Stimulated activated CD4-positive, alpha-beta T cell treated with anti-CD3 and anti-CD28 coated beads, Interleukin-12 subunit alpha, Interleukin-12 subunit beta, amount 100 ng/mL, for 48 hours (primary cell): ENCODE results near the gene TBC1D25.

Source experiments
- DNase-seq, 3 donors: peaks; one replicate each; pipeline ENCODE4 v3.0.0-alpha.2; 2020; ENCODE audit warnings: low read depth in 2 of 3, low spot score in 1 of 3

The TBC1D25 gene, protein sequence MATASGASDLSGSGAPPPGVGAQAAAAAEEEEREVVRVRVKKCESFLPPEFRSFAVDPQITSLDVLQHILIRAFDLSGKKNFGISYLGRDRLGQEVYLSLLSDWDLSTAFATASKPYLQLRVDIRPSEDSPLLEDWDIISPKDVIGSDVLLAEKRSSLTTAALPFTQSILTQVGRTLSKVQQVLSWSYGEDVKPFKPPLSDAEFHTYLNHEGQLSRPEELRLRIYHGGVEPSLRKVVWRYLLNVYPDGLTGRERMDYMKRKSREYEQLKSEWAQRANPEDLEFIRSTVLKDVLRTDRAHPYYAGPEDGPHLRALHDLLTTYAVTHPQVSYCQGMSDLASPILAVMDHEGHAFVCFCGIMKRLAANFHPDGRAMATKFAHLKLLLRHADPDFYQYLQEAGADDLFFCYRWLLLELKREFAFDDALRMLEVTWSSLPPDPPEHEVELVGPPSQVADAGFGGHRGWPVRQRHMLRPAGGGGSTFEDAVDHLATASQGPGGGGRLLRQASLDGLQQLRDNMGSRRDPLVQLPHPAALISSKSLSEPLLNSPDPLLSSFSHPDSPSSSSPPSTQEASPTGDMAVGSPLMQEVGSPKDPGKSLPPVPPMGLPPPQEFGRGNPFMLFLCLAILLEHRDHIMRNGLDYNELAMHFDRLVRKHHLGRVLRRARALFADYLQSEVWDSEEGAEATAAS

DNA sequence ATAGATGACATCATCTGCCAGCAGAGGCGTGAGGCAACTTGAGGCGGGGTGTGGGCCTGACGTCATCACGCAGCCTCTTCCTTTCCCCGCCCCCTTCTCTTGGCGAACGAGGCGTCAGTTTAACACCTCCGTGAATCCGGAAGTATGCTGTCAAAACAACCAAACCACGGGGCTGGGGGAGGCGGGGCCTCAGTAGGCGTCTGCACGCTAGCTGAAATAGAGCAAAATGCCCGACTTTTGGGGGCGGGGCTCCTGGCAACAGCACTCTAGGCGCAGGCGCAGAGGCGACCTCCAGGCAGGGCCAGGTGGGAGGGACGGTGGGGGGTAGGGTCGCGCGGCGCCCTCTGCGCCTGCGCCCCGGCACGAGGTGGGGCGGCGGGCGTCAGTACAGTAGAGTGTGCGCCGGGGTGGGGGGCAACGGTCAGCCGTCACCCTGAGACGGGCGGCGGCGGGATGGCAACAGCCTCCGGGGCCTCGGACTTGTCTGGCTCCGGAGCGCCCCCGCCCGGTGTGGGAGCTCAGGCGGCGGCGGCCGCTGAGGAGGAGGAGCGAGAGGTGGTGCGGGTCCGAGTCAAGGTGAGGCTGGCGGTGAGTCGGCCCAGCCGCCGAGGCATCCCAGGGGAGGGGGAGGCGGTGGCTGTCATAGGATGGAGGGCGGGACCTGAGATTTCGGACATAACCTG is at the start of gene TBC1D25:
TSS of gene TBC1D25 (plus strand) at position 370 of the 683 bp plus-strand sequence. CDS start at position 454, 84 bp downstream.
- peak; percentile 90 to 95 (median 94) for DNase-seq

DNA sequence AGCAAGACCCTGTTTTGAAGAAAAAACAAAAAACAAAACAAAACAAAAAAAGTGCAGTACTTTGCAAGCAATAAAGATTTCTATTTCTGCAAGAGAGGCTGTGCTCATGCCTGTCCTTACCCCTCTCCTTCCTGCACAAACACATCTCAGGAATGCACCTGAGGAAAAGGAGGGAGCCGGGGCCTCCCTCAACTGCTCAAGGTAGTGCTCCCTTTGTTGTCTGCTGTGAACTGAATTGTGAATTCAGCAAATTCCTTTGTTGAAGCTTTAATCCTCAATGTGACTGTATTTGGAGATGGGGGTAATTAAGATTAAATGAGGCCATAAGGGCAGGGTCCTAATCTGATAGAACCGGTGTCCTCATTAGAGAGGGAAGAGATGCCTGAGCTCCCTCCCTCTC is 49.6 kb upstream of the TBC1D25 start:
- no peak for DNase-seq

DNA sequence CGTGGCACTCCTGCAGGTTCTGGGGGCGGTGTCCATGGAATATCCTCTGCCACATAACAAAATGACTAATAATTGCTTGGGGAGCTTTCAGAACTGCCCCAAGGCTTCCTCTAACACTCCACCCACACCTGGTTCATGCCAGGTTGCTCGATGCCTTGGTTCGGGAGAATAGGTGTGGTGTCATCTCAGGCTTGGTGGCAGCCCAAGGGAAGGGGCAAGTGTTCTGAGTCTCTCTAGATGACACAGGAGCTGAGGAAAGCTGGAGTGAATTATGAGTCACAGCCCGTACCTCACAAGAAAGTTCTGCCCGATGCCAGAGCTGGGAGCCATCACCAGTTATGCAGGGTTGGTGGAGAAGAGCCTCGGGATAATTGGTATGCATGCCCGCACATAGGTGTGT is 48.9 kb upstream of the TBC1D25 start:
- no peak for DNase-seq

- DNase-seq = no peak
Observed at GRCh38 chrX:48491809-48492208, 47.7 kb upstream of the TBC1D25 start.

DNA sequence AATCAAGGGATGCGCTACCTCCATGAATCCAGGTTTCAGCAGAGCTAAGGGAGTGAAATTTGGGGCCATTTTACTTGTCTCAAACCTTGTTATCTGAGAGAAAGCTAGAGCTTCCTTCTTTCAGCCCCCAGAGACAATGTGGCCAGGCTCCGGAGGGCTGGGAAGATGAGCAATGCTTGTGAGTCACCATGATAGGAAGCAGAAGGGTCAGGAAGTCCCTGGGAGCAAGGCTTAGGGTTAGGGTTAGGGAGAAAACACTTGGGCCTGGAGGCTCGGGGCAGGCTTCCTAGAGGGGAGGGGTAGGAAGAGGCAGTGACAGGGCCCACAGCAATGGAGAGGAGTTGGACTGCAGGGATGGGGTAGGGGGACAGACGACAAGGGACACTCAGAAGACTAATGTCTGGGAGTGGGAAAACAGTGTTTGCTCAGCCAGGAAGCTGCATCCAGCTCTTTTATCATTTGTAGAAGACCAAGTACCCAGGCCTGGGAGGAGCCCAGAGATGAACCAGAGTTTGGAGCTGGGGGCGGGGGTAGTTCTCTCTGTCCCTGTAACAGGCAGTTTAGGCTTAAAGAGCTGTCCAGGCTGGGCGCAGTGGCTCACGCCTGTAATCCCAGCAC is 47.1 kb upstream of the TBC1D25 start:
- DNase-seq = no peak

DNA sequence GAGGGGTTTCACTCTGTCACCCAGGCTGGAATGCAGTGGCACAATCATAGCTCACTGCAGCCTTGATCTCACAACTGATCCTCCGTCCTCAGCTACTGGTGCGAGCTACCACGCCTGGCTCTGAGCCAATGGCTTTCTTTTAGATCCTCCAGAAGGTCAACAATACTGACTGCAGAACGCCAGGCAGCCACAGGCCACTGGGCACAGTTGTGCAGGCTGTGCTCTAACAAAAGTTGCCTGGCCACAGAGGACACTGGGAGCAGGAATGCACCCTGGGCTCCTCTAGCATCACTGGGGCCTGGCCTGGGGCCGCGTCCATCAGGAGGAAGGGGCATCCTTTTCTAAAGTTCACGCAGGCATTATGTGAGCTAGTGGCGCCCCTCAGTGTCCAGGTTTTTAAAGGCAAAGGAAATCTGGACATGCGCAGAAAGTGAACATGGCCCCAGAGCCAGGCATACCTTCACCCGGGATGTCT is 45.6 kb upstream of the TBC1D25 start:
- no peak for DNase-seq

DNA sequence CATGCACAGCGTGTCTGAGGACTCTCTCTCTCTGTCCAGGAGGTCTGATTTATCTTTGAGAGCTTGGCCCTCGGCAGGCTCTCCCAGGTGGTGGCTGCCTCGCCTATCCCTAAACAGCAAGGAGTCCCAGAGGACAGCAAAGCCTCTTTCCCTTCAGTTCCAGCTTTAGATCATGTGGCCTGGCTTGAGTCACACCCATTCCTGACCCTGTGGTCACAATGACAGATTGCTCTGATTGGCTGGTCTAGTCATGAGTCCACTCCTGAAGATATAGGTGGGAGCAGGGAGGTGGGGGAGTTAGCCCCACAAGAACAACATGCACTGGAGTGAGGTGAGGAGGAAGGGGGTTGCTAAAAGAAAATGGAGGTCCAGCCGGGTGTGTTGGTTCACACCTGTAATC is 42.9 kb upstream of the TBC1D25 start:
- DNase-seq = no peak

GRCh38 chrX:48497871-48498270 is 41.6 kb upstream of the TBC1D25 start:
- DNase-seq = no peak

DNA sequence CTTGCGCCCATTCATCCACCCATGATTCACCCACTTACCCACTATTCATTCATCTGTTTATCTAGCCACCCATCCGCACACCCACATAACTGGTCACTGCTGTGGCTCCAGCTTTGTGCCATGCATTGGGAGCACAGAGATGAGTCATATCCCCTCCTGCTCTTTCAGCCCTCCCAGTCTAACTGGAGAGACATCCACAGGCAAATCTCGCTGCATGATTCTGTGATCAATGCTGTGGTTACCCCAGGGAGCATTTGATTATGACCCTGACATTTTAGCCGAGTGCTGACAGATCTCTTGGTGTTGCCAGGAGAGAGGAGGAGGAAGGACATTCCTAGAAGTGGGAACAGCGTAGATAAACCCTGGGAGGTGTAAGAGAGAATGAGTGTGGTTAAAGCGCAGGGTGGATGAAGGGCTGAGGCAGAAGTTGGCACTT is 41.1 kb upstream of the TBC1D25 start:
- no peak for DNase-seq

- no peak for DNase-seq
Observed at GRCh38 chrX:48504261-48504660, 35.3 kb upstream of the TBC1D25 start.

DNA sequence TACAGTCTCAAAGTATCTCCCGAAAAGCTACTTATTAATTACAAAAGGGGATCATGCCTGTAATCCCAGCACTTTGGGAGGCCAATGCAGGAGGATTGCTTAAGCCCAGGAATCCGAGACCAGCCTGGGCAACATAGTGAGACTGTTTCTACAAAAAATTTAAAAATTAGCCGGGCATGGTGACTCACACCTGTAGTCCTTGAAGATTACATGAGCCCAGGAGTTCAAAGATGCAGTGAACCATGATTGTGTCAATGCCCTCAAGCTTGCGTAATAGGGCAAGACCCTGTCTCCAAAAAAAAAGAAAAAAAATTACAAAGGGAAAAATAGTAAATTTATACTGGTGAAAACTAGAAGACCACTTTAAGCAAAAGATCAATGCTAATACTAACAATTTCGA is 34.0 kb upstream of the TBC1D25 start:
- no peak for DNase-seq

GRCh38 chrX:48507246-48507645 is 32.3 kb upstream of the TBC1D25 start:
- no peak for DNase-seq

DNA sequence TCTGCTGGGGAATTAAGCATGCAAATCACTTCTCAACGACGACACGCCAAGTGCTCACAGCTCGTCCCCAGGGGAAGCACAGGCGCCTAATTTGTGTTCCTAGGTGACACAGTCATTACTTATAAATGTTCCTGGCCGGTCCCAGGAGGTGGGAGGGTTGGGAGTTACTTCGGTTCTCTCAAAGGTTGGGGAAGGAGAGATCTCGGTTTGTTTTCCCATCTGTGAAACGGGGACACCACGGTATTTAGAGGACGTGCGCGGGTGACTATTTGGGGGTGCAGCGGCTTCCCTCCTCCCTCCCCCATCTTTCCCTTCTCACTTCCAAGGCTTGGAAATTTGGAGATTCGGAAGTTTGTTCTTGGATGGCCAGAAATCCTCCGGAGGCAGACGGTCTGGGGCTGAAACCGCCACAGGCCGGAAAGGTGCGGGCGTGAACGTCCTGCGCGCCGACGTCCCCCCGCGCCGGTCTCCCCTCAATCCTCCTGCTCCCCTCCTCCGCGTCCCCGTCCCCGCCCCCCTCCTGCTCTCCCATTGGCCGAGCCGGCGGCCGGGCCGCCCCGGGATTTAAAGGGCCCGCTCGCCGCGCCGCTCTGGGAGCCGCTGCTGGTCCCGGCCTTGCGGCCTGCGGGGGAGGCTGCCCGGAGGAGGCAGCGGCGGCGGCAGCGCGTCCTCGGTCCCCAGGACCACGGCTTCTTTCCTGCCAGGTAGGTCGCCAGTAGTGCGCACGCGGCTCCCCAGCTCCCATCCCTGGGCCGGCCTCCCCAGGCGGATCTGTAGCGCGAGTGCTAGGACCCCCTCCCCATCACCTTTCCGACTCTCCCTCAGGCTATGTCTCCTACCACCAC is 30.9 kb upstream of the TBC1D25 start, which contains the start of gene PORCN:
TSS of gene PORCN (plus strand) at position 593 of the 845 bp plus-strand sequence. CDS start 829 bp downstream, outside the sequence.
- DNase-seq = peak; percentile 46 to 77 (median 49)

DNA sequence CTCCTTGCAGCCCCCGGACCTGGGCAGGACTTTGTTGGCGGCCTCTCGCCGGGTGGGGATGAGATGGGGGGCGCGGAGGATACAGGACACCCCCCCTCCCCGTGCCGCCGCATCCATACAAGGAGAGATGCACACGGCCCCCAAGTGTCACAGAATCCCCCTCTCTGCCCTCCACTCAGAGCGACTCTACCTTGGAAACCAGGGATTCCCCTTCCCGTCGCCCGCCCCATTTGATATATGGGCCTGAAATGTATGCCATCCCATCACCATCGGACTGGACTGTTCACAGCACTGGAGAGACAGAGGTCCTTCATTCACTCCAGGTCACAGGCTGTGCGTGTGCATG is 30.3 kb upstream of the TBC1D25 start:
- DNase-seq = no peak

- no peak for DNase-seq
Observed at GRCh38 chrX:48509619-48510018, 29.9 kb upstream of the TBC1D25 start.

- DNase-seq = no peak
Observed at GRCh38 chrX:48511560-48511959, 28.0 kb upstream of the TBC1D25 start.

- DNase-seq = no peak
Observed at GRCh38 chrX:48512371-48512935, 27.1 kb upstream of the TBC1D25 start.

GRCh38 chrX:48513670-48514069 is 25.8 kb upstream of the TBC1D25 start:
- no peak for DNase-seq

DNA sequence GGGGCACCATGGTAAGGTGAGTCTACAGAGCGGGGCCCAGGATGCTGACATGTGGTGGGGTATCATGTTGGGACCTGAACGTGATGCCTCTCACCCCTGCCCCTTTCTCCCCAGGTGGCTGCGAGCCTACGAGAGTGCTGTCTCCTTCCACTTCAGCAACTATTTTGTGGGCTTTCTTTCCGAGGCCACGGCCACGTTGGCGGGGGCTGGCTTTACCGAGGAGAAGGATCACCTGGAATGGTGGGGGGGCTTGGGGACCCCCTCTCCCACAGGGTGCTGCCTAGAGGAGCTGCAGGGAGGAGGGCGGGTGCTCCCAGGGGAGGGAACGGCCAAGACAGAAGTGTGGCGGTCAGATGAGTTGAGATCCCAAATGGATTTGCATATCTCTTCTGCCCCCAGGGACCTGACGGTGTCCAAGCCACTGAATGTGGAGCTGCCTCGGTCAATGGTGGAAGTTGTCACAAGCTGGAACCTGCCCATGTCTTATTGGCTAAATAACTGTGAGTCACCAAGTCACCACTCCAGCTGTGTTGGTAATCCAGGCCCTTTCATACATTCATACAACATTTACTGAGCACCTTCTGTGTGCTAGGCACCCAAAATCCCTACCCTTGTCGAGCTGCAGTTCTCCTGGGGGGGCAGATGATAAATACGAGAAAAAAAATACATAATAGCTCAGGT is 25.2 kb upstream of the TBC1D25 start:
- no peak for DNase-seq
